Cerebellar nuclear complex (tissue), 1 donor: ENCODE data around the gene TCF7L2.

ENCODE experiments used
- DNase-seq, 2 experiments: peaks; one replicate each; lab custom pipeline; 2025; lab: John Stamatoyannopoulos, UW

Gene TCF7L2

GRCh38 chr10:113000442-113000841, 50.4 kb downstream of the TCF7L2 start:
- DNase-seq: no peak

DNA sequence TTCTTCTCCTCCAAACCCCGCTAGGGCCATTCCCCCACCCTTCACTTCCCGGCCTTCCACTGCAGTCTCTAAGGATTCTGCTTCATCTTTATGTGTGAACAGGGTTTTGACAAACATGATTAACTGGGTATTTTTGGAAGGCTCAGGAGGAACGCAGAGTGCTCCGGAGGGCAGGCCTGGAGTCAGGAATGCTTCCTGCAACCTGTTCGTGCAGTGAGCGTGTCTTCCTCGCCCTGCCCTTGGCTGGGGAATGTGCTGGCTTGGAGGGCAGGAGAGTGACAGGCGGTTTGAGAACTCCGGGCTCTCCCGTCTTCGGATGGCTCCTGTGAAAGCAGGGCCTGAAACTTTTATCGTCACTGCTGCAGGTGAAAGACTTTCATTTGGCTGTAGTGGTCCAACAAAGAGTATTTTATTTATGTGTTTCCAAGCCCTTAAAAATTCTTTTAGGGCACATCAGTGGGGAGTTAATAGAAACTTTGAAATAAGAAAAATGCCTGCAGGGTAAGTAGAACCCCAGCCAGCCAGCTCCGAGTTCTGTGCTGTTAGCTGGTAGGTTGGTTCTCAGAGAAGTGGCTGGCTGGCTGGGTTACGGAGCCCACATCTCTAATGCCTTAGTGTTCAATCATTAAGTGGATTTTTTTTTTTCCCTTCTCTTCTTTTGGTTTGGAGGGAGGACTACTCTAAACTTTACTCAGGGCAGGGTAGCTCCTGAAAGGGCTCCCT, 51.0 kb downstream of the TCF7L2 start:
- no peak for DNase-seq

- DNase-seq: no peak
Observed at GRCh38 chr10:113001599-113002448, 51.8 kb downstream of the TCF7L2 start.

- no peak for DNase-seq
Observed at GRCh38 chr10:113002449-113002777, 52.4 kb downstream of the TCF7L2 start.

DNA sequence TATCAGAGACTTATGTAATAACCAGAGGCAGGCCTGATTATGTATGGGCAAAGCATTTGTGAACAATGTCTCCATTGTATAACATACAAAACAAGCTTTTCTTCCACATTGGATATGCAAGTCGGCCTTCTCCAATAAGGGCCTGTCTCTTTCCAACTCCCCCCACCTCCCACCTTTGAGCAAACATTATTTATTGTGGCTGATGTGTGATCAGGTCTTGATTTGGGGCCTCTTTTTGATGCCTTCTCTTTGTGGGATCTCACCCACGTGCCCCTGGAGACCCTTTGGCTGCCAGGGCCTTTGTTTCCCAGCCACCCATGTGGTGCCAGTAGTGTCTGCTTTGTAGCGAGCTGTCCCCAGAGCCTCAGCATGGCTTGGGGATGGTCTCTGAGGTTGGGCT, 53.0 kb downstream of the TCF7L2 start:
- DNase-seq: no peak

DNA sequence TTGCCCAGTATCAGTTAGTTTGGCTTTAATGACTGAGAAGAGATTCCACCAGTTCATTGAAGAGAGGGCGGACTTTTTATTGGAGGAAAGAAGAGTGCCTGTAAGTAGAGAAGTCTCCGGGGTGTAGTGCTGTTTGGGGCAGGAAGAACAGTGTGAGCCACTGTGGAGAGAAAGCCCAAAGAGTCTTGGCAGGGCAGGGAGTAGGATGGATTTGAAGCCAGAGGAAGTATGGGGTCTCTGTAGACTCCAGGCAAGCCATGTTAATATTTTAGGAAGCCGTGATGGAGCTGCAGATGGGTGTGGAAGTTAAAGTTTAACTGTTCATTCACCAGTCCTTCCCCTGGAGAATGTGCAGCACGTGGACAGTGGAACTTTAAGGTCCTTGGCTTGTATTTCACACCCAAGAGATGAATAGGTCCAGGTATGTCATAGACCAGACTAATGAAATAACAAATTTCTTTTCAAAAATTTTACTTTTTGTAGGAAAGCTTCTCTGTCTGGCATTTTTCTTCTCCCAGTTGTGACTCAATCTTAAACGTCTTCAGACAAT, 54.1 kb downstream of the TCF7L2 start:
- no peak for DNase-seq

GRCh38 chr10:113005380-113005779, 55.3 kb downstream of the TCF7L2 start:
- DNase-seq: no peak

- DNase-seq: no peak
Observed at GRCh38 chr10:113006656-113007342, 56.8 kb downstream of the TCF7L2 start.

DNA sequence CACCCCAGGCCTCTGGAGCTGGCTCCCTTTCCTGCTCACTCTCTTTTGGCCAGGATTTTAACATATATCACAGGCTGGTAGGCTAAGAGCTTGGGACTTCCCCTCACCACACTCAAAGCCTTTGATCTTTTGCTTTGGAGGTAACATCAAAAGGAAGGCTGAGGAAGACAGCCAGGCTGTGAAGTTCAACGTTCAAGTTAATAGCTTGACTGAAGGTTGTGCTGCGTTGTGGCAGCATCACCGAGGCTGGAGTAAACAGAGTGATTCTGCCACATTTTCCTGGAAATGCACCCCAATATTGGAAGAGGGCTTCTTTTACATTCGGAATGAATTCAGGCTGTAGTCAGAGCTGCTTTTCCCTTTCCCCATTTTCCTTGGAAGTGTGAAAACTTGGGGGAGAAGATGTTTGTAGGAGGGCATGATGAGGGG, 57.3 kb downstream of the TCF7L2 start:
- DNase-seq: no peak

DNA sequence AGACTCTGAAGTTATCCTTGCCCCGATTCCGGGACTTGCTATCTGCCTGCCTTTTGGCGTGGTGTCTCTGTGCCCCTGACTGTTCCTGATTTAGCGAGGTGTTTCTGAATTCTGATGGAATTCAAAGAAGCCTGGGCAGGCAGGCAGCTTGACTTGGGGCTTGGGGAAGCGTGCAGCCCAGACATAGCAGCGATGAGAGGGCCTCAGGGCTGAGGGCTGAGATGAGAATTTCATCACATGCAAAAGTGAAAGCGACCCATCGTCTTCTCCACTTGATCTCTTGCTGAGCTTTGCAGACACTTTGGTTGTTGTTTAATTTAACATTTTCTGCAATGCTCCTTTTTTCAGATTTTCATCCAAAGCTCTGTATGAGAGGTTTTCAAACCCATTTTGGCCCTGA, 57.8 kb downstream of the TCF7L2 start:
- no peak for DNase-seq

DNA sequence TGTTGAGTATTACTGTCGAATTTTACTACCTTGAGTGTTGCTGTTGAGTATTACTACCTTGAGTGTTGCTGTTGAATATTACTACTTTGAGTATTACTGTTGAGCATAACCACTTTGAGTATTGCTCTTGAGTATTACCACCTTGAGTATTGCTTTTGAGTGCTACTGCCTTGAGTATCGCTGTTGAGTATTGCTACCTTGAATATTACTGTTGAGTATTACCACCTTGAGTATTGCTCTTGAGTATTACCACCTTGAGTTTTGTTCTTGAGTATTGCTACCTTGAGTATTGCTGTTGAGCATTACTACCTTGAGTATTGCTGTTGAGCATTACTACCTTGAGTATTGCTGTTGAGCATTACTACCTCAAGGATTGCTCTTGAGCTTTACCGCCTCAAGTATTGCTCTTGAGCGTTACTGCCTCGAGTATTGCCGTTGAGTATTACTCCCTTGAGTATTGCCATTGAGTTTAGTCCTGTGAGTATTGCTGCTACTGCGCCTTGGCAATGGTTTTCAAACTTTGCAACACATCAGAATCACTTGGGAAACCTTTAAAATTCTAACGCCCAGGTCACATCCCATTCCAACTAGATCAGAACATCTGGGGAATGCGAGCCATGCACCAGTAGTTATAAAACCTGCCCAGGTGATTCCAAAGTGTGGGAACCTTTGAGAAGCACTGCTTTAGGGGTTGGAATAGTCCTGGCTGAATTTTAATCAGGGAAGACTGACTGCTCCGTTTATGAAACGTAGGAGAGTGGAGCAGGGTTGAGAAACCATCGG, 61.7 kb downstream of the TCF7L2 start:
- DNase-seq: no peak

GRCh38 chr10:113015201-113015600, 65.2 kb downstream of the TCF7L2 start:
- DNase-seq: no peak

DNA sequence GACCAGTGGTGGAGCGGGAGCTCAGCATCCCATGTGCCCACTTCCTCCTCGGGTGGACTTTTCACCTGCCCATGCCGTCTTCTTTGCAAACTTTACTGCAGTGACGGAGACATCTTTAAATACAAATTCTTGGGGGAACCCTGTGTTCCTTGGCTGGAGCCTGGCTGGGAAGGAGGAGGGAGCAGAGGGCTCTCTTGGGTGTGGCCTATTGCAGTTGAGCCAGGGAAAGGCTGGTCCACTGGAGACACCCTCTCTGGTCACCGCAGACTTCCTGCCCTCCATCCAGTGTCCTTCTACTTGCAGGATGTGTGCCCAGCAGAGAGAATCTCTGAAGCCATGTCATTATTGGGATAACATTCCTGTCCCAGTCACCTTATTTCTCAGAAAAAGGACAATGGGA, 67.3 kb downstream of the TCF7L2 start:
- no peak for DNase-seq

GRCh38 chr10:113018034-113018433, 68.0 kb downstream of the TCF7L2 start:
- no peak for DNase-seq

- no peak for DNase-seq
Observed at GRCh38 chr10:113019096-113019495, 69.0 kb downstream of the TCF7L2 start.

DNA sequence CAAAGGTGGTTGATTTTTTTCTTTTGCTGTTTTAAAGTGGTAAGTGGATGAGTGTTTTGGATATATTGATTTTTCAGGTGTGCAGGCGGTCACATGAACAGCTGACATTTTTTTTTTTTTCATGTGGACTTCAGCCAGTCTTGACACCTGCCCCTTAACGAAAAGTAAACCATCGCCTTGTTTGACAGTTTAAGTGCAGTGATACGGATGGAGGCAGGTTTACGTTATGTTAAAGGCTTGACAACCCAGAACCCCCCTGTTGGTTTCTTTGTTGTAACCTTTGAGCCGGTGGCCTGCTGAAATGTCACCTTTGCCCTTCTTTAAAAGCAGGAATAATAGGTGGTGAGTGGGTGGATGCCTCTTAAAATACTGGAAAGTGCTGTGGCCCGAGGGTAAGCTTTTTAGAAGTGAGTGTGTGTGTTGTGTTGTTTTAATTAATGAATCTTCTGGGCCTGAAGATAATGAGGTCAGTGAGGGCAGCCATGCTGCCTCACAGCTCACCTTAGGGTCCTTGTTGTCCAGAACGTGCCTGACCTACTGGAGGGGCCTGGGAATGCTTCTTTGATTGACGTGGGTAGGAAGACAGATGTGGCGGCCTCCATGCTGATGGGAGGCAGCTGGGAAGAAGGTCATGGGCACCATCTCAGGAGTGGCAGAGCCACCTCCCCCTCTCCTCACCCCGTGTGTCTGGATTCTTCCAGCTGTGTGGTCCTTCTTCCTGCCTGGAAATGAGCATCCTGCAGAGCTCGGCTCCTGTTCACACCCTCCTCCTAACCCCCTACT, 69.8 kb downstream of the TCF7L2 start:
- no peak for DNase-seq

DNA sequence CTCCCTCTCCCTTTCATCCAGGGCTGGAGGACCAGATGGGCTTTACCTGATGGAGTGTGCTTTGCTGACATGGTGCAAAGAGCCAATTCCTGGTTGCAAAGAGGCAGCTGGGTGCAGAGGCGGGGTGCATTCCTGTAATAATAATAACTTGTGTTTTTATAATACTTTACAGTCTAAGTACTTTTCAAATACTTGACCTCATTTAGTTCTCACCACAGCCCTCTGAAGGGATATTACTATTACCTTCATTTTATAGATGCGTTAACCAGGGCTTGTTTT, 70.4 kb downstream of the TCF7L2 start:
- DNase-seq: no peak

DNA sequence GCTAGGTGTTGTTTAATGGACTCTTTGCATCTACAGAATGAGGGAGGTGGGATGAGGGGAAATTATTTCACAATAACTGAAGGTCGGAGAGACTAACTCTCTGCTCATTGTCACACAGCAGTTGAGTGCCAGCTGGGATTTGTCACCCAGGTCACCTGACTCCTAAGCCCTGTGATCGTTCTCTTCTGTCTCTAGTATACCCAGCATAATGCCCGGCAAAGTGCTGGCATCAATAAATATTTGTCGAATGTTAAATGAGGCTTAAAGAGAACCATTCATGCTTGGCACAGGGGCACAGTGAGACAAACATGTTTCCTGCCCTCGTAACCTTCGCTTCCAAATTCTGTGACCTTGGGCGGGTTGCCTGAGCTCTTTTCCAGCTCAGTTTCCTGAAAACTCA, 70.8 kb downstream of the TCF7L2 start:
- no peak for DNase-seq

DNA sequence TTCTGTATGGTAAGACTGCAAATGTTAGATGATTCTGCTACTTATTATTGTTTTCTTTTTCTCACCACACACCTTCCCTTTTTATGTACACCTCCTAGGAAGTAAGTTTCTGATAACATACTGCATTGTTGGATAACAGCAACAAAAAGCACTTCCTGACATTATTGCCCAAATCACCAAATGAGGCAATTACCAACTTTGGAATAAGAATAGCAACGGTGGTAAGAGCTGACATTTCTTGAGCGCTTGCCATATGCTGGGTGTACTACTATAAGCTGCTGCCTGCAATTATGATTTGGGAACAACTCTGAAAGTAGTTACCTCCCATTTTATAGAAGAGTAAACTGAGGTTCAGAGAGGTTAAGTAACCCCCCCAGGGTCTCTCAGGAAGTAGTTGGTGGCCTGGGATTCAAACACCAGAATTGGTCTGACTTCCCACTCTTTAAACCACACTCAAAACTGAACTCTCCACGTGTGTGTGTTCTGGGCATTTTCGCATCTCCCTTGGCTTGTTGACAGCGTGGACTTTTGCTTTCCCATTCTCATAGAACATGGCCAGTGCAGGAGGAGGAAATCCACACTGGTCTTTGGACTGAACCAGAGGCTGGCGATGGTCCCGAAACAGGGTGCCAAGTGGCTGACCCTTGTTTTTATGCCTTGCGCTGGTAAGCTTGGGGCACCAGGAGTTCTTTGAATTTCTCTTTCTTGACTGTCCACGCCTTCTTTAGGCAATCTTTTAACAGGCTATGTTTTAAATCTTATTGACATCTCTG, 71.4 kb downstream of the TCF7L2 start:
- no peak for DNase-seq

DNA sequence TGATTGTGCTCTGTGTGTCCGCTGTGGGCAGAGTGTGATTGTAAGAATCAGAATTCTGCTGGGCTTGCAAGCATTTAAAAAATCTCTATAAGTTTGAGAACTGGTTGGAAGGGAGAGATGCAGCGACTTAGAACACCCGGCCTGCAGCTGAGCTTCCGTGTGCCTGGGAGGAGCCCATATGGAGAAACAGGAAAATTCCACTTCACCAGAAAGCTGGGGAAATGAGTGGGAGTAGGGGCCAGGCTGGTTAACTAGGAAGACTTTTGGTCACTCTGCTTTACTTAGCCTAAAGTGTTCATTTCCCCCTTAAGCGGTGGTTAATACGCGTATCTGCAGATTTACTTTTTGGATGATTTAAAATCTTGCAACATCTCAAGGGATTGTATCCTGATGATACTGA, 72.2 kb downstream of the TCF7L2 start:
- DNase-seq: no peak

DNA sequence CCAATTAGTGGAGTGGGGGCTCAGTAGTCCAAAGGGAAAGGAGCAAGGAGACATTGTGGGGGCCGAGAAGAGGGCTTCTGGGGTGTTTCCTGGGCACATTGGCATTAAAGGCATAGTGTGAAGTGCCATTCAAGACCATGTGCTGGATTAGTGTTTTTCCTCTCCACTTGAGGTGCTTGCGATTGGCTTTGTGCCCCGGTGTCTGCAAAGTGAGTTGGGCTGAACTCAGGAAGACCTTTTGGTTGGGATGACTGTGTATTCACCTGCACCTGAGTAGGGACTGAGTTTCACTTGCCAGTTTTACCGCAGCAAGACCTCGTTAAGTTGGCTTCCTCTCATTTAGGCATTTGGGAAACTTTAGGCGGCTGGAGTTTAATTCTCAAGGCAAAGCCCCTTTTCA, 73.0 kb downstream of the TCF7L2 start:
- no peak for DNase-seq
